GM18907 (cell line): ENCODE results near the gene SPNS1.
"Not testable (repeated sequence)": the region's sequence is repeated elsewhere in the genome, so short reads cannot be mapped to it uniquely, and the experiment has no call there.

Experiments used
- ATAC-seq: cut with Tn5 transposase; IDR thresholded peaks from one replicate; pipeline ENCODE4 v1.9.1; 2021; ENCODE audit warnings: mild to moderate bottlenecking, moderate library complexity; ENCODE audit not compliant: unreplicated experiment

Gene SPNS1, protein sequence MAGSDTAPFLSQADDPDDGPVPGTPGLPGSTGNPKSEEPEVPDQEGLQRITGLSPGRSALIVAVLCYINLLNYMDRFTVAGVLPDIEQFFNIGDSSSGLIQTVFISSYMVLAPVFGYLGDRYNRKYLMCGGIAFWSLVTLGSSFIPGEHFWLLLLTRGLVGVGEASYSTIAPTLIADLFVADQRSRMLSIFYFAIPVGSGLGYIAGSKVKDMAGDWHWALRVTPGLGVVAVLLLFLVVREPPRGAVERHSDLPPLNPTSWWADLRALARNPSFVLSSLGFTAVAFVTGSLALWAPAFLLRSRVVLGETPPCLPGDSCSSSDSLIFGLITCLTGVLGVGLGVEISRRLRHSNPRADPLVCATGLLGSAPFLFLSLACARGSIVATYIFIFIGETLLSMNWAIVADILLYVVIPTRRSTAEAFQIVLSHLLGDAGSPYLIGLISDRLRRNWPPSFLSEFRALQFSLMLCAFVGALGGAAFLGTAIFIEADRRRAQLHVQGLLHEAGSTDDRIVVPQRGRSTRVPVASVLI

DNA sequence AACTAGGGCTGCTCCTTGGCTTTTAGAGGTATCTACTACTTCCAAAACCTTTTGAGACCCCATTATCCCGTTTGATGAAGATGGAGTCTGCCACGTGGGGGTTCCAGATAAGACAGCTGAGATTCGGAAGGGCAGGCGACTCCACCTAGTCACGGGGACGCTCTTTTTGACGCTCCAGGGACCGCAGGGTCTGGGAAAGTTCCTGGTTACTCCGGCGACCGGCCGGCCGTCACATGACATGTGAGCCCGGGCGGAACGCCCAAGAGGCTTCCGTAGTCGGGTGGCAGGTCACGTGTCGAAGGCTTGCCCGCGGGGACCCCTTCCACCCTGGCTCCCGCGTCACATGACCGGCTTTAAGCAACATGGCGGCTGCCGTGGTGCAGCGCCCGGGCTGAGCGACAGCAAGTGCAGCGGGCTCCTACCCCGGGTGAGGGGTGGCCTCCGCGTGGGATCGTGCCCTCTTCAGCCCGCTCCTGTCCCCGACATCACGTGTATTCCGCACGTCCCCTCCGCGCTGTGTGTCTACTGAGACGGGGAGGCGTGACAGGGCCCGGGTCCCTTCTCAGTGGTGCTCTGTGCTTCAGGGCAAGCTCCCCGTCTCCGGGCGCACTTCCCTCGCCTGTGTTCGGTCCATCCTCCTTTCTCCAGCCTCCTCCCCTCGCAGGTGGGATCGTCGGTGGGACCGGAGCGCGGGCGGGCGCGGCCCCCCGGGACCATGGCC lies at the start of gene SPNS1:
Gene SPNS1, plus strand, starts transcription at position 342 of the 721 bp plus-strand sequence. Its CDS starts 374 bp downstream, at position 716.
- ATAC-seq = peak; percentile 82

DNA sequence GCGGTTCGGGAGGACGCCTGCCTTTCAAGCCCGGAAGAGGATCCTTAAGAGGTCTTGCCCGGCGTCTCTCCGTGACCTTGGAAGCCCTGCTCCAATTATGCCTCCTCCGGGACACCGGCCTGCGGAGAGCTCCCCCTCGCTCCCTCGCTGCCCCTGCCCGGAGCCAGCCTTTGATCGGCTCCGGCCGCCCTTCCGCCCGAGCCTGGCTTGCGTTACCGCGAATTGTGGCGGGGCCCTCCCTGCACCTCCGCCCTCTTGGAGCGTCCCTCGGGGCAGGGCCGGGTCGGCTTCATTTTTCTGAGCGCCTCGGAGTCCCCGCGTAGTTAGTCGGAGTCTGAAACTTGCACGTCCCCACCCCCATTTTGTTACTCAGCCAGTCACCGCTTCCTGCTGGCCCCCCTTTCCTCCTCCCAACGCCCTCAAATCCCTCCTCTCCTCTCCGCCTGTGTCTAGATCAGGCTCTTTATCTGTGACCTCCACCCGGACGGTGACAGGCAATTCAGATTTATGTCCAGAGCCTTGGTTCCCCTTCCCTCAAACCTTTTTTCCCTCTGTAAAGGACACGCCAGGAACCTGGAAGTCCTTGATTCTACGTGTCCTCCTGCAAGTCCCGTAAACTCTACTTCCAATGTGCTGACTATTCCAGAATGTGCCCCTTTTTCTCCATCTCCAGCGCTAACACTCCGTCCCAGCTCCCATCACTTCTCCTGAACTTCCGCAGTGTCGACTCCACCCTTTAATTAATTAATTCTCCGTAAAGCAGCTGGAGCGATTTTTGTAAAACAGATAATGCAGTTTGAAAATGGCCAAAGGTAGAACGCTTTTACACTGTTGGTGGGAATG lies 49.0 kb upstream of the SPNS1 start:
- peak; percentile 36 for ATAC-seq

DNA sequence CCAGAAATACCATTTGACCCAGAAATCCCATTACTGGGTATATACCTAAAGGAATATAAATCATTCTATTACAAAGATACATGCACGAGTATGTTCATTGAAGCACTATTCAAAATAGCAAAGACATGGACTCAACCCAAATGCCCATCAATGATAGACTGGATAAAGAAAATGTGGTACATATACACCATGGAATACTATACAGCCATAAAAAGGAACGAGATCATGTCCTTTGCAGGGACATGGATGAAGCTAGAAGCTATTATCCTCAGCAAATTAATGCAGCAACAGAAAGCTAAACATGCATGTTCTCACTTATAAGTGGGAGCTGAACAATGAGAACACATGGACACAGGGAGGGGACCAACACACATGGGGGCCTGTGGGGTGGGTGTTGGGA lies 48.3 kb upstream of the SPNS1 start:
- ATAC-seq = not testable (repeated sequence)

DNA sequence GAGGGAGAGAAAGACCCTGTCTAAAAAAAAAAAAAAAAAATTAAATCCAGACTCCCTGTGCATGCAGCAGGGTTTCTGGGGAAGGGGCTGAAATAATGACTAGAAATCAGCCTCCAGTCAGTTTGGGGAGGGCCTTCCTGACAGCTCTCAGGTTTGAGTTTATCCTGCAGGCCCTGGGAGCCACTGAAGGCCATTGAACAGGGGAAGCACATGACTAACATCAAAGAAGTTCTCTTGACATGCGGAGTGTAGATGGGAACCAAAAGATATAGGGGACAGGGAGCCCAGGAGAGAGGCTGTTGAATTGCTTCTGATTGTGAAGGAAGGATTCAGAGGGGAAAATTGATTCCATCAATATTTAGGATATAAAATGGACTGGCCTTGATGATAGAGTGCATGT lies 46.8 kb upstream of the SPNS1 start:
- ATAC-seq = no peak

DNA sequence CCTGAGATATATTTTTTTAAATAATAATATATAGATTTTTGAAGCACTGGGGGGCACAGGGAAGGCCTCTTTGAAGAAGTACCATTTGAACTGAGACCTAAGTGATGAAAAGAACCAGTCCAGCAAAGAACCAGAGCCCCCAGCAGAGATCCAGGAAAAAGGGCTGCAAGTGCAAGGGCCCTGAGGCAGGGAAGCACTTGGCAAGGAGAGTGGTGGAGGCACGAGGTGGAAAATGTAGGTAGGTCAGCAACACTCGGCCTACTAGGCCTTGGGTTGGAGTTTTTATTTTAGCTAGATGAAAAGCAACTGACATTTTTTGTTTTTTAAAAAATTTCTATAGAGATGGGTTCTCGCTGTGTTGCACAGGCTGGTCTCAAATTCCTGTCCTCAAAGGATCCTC lies 44.4 kb upstream of the SPNS1 start:
- ATAC-seq = no peak

DNA sequence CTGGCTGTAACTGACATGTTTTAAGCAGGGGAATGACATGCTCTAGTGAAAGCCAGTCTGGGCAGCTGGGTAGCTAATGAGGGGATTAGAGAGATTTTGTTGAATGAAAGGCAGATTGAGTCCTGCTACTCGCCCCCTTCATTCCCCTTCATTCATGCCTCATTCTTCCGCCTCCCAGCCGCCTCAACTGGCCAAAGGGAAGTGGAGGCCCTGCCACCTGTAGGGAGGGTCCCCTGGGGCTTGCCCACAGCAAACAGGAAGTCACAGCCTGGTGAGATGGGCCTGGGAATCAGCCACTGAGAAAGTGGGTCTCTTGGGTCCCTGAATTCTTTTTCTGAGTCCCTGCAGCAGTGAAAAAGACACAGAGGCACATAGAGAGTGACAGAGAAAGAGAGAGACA lies 43.9 kb upstream of the SPNS1 start:
- peak; percentile 55 for ATAC-seq

DNA sequence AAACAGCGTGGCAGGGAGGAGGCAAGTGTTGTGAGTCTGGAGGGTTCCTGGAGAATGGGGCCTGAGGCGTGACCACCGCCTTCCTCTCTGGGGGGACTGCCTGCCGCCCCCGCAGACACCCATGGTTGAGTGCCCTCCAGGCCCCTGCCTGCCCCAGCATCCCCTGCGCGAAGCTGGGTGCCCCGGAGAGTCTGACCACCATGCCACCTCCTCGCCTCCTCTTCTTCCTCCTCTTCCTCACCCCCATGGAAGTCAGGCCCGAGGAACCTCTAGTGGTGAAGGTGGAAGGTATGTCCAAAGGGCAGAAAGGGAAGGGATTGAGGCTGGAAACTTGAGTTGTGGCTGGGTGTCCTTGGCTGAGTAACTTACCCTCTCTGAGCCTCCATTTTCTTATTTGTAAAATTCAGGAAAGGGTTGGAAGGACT lies 42.8 kb upstream of the SPNS1 start, which contains the start of gene CD19:
Gene CD19, plus strand, starts transcription at position 171 of the 425 bp plus-strand sequence. Its CDS starts 30 bp downstream, at position 201.
- no peak for ATAC-seq

DNA sequence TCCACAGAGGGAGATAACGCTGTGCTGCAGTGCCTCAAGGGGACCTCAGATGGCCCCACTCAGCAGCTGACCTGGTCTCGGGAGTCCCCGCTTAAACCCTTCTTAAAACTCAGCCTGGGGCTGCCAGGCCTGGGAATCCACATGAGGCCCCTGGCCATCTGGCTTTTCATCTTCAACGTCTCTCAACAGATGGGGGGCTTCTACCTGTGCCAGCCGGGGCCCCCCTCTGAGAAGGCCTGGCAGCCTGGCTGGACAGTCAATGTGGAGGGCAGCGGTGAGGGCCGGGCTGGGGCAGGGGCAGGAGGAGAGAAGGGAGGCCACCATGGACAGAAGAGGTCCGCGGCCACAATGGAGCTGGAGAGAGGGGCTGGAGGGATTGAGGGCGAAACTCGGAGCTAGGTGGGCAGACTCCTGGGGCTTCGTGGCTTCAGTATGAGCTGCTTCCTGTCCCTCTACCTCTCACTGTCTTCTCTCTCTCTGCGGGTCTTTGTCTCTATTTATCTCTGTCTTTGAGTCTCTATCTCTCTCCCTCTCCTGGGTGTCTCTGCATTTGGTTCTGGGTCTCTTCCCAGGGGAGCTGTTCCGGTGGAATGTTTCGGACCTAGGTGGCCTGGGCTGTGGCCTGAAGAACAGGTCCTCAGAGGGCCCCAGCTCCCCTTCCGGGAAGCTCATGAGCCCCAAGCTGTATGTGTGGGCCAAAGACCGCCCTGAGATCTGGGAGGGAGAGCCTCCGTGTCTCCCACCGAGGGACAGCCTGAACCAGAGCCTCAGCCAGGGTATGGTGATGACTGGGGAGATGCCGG lies 42.0 kb upstream of the SPNS1 start:
- ATAC-seq = no peak

DNA sequence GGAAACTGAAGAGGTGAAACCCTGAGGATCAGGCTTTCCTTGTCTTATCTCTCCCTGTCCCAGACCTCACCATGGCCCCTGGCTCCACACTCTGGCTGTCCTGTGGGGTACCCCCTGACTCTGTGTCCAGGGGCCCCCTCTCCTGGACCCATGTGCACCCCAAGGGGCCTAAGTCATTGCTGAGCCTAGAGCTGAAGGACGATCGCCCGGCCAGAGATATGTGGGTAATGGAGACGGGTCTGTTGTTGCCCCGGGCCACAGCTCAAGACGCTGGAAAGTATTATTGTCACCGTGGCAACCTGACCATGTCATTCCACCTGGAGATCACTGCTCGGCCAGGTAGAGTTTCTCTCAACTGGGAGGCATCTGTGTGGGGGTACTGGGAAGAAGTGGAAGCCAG lies 41.4 kb upstream of the SPNS1 start:
- ATAC-seq = no peak

DNA sequence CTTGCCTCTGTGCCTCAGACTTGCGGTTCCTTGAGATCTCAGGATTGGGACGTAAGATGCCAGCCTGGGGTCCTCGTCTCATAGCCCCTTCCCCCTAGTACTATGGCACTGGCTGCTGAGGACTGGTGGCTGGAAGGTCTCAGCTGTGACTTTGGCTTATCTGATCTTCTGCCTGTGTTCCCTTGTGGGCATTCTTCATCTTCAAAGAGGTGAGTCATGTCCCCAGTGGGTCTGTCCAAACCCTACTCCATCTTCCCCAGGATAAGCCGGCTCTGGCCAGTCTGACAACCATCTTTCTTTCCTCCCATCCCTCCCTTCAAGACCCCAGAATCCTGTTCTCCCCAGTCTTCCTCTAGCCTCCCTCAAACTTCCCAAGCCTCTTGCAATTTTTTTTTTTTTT lies 39.2 kb upstream of the SPNS1 start:
- no peak for ATAC-seq

DNA sequence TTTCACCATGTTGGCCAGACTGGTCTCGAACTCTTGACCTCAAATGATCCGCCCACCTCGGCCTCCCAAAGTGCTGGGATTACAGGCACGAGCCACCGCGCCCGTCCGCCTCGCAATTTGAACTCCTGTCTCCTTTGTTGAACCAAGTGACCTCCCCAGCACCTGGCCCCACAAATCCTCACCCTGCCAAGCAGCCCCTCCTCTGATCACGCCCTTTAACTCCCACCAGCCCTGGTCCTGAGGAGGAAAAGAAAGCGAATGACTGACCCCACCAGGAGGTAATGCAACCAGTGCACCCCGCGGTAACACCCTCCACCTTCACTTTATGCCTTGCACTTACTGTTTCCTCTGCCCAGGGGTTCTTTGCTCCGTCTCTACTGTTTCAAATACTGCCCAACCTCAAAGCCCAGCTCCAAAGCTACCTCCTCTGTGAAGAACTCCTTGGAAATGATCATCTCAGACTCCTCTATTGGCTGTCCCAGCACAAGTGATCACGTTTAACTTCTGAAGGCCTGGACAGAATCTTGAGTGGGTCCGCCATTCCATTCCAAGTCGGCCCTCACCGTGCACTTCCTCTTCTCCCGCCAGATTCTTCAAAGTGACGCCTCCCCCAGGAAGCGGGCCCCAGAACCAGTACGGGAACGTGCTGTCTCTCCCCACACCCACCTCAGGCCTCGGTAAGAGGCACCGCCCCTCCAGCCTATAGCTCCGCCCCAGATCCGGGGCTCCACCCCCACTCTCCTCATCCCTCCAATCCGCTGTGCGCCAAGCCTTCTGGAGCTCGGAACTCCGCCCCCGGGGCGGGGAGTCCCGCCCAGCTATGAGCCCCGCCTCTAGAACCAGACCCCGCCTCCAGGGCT lies 38.4 kb upstream of the SPNS1 start:
- ATAC-seq = peak; percentile 69

DNA sequence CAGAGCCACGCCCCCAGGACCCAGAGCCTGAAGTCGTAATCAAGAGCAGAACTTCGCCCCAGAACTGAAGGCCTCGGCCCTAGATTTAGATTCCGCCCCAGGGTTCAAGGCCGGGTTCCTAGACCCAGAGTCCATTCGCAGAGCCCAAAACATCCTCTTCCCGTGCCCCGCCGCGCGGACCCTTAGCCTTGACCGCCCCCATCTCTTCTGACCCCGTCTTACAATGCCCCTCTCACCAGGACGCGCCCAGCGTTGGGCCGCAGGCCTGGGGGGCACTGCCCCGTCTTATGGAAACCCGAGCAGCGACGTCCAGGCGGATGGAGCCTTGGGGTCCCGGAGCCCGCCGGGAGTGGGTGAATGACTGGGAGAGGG lies 37.8 kb upstream of the SPNS1 start:
- ATAC-seq = no peak

DNA sequence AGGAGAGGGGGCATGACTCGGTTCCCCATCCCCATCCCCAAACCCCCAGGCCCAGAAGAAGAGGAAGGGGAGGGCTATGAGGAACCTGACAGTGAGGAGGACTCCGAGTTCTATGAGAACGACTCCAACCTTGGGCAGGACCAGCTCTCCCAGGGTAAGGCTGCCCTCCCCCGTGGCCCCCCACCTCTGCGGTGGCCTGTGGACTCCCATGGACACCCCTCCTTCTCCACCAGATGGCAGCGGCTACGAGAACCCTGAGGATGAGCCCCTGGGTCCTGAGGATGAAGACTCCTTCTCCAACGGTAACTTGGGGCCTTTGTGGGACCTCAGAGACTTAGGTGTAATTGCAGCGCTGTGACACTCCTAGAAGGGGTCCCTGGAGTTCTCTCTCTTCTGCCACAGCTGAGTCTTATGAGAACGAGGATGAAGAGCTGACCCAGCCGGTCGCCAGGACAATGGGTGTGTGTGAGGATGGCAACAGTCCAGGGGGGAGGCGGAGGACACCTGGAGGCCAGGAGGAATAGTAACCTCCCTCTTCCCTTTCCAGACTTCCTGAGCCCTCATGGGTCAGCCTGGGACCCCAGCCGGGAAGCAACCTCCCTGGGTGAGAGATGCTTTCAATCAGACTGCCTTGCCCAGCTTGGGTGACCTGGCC lies 37.2 kb upstream of the SPNS1 start:
- ATAC-seq = no peak

DNA sequence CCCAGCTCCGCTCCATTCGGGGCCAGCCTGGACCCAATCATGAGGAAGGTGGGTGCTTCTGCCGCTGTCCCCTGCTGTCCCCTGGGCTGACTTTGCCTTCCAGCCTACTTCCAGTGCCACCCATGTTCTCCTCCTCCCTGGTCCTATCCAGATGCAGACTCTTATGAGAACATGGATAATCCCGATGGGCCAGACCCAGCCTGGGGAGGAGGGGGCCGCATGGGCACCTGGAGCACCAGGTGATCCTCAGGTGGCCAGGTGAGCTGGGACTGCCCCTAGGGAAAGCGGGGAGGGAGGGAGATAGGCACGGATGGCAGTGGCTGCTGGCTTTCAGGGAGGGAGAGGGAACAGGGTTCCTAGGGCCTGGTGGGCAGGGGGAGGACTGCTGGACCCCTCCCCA lies 35.9 kb upstream of the SPNS1 start:
- no peak for ATAC-seq

DNA sequence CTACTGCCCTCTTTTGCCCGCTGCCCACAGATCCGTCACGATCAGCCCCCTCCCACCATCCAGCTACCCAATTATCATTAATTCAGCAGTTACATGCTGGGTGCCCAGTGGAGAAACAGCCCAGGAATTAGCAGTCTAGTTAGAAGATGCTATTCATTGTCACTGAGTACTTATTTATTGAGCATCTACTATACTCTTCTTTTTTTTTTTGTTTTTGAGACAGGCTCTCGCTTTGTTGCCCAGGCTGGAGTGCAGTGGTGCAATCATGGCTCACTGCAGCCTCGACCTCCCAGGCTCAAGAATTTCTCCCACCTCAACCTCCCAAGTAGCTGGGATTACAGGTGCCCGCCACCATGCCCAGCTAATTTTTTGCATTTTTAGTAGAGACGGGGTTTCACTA lies 34.8 kb upstream of the SPNS1 start:
- ATAC-seq = not testable (repeated sequence)

DNA sequence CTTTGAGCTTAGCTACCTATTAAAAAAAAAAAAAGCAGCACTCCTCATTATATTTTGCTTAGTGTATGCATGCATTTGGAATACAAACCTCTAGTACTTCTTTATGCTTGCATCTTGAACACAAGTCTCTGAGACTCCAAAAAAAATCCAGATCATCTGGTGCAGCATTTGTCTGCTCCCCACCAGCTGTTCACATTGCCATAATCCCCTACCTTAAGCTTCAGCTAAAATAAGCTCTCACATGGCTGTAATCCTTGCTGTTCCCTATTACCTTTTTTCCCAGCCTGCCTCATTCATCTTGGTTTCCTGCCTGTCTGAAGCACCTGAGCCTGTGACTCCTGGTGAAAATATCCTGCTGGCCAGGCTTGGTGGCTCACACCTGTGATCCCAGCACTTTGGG lies 31.3 kb upstream of the SPNS1 start:
- ATAC-seq = no peak

DNA sequence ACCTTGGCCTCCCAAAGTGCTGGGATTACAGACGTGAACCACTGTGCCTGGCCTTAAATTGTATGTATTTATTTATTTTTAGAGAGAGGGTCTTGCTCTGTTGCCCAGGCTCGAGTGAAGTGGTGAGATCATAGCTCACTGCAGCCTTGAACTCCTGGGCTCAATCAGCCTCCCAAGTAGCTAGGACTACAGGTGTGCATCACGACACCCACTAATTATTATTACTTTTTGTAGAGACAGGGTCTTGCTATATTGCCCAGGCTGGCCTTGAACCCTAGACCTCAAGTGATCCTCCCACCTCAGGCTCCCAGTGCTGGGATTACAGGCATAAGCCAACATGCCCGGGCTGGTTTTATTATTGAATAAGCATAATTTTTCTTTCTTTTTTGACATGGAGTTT lies 27.9 kb upstream of the SPNS1 start:
- no peak for ATAC-seq

DNA sequence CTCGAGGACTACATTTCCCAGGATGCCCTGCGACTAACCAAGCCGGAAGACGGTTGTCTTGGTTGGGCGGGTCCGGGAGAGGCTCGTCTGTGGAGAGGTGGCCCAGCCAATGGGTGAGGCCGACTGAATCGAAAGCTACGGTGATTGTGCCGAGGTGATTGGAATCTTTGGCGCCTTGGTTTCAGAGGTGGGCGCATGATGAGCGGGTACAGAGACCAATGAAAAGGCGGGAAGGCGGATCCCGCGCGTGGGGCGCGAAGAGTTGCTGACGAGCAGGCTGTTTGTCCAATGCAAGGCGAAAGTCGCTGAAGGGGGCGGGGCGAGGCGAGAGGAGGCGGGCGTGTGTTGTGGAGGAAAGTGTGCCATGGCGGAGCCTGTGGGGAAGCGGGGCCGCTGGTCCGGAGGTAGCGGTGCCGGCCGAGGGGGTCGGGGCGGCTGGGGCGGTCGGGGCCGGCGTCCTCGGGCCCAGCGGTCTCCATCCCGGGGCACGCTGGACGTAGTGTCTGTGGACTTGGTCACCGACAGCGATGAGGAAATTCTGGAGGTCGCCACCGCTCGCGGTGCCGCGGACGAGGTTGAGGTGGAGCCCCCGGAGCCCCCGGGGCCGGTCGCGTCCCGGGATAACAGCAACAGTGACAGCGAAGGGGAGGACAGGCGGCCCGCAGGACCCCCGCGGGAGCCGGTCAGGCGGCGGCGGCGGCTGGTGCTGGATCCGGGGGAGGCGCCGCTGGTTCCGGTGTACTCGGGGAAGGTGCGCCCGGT lies 23.7 kb upstream of the SPNS1 start, which contains the start of gene NFATC2IP:
Gene NFATC2IP, plus strand, starts transcription at position 290 of the 762 bp plus-strand sequence. Its CDS starts 75 bp downstream, at position 365.
- peak; percentile 88 for ATAC-seq
